D721Med (cell line): ENCODE data around the gene CEP85L.

Experiments
- DNase-seq: peaks from one replicate; pipeline ENCODE4 v3.0.0; 2011; ENCODE audit warnings: low spot score; ENCODE audit not compliant: insufficient read length
- FAIRE-seq: peaks from 2 replicates; lab custom pipeline; 2011; peaks lifted over from hg19 to GRCh38; lab: Jason Lieb, UNC
- CTCF ChIP-seq: IDR thresholded peaks from 2 replicates; pipeline ENCODE4 v1.5.1; 2012; ENCODE audit warnings: mild to moderate bottlenecking, control low read depth; ENCODE audit not compliant: insufficient read depth; ENCODE audit errors: missing control alignments

Gene CEP85L

DNA sequence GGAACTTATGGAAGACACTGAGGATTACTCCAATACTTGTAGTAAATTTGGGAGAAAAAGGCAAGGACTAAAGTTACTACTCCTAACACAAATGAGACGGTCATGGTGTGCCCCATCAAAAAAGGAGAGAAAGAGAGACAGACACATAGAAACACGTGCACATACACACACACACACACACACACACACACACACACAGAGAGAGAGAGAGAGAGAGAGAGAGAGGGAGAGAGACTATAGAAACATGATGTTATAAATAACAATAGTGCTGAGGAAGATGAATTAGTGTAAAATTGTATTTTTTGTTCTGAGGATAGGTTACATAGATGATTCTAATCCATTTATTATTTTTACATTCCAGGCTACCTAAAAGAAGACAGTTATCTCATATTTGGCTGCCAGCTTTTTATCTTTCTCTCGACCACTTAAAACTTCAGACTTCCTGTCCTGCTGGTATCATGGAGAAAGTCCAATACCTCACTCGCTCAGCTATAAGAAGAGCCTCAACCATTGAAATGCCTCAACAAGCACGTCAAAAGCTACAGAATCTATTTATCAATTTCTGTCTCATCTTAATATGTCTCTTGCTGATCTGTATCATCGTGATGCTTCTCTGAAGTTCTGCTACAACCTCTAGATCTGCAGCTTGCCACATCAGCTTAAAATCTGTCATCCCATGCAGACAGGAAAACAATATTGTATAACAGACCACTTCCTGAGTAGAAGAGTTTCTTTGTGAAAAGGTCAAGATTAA is 92.8 kb downstream of the CEP85L start:
- TF ChIP-seq CTCF = no peak
- DNase-seq (no peak), FAIRE-seq (no peak)

DNA sequence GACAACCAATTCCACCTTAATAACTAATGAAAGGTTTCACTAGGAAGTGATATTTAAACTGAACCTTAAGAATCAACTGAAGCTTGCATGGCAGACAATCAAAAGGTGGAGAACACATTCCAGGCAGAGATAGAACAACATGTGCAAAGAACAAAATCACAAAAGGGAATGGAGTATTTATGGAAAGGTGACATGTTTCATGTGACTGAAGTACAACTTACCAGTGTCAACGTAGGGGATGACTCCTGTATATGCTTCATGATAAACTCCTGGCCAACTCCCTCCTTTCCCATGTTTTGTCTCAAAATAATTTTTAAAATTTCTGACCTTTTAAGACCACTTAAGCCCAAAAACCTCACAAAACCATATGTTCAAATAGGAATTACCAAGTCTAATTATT is 96.7 kb downstream of the CEP85L start:
- FAIRE-seq (no peak), DNase-seq (no peak)
- TF ChIP-seq CTCF = no peak

DNA sequence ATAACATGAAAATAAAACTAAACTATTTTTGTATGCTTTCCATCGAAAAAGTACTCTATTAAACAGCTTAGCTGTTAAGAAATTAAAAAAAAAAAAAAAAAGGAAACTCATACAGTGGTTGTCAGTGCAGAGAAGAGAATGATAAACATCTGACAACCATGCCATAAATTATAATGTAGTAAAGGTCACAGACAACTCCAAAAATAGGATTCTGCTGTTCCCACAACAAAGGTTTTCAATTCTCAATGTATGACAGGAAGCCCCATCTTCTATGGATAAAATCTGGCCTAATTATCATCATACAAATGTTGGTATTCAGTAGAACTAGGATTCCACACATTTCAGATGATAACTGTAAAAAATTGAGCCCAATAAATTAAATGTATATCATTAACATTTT is 98.3 kb downstream of the CEP85L start:
- FAIRE-seq (no peak), DNase-seq (no peak)

GRCh38 chr6:118551063-118552053 is 100.0 kb downstream of the CEP85L start:
- FAIRE-seq (peak; percentile 81), DNase-seq (no peak)
- peak; percentile 58 for TF ChIP-seq CTCF

More for the DNA sequence above, 98.3 kb downstream of the CEP85L start:
- no peak for TF ChIP-seq CTCF

DNA sequence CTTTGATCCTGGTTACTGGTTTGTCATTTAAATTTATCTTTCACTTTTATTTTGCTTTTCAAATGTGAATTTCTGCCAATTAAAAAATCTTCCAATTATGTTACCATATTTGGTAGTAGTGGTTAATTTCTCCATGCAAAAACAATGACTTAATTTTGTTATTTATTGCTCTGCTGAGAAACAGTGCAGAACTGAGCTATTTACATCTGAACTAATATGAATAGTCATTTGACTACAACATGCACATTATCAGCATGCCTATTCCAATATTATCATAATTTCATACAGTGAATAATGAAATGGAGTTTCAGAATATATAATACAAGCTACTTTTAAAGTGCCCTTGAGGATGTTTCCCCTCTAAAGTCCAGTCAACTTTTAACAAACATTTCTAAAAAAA is 102.8 kb downstream of the CEP85L start:
- no peak for TF ChIP-seq CTCF
- FAIRE-seq (no peak), DNase-seq (no peak)

DNA sequence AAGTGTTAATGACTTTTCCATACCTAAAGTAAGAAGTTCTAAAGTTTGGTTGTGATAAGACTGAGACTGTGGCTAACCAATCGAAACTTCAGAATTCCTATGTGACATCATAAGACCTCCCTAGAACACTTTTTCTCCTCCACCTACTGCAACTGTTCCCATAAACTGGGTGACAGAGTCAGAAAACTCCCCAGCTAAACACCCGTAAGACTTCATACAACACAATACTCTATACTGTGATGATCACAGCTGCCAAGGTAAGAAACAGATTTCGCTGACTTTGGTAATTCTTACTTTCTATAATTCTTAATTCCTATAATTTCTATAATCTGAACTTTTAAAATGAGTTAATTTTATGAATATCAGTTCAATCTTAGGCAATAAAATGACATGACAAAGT is 103.3 kb downstream of the CEP85L start, which contains the start of gene PLN:
PLN (plus strand) TSS at position 161 of the 400 bp plus-strand sequence. CDS start 10,626 bp downstream, outside the sequence.
- DNase-seq = no peak
- no peak for FAIRE-seq
- no peak for TF ChIP-seq CTCF
